ENCODE measurements around the gene SAMD10. TPM values are rescaled to one million over a fixed set of nuclear protein-coding genes. Genes with fewer than 3 reads are reported as not detected.
"Not testable (repeated sequence)": the region's sequence is repeated elsewhere in the genome, so short reads cannot be mapped to it uniquely, and the experiment has no call there.

SAMD10 gene
- total RNA-seq, 1 donor from 2014 or later = 9.5 TPM

- no peak overlapping the region for H3K4me3 ChIP-seq (ENCODE audit: low read depth, low read length)
- no peak for DNase-seq (ENCODE audit: low read depth)
- TF ChIP-seq CTCF (conservative IDR thresholded peaks at IDR 0.05; ENCODE audit: low read depth, low read length) = no peak
These were observed 44.1 kb upstream of the SAMD10 start for GRCh38 chr20:64023361-64024140.

GRCh38 chr20:64022671-64023360 is 43.4 kb upstream of the SAMD10 start:
- no peak overlapping the region for H3K4me3 ChIP-seq (ENCODE audit: low read depth, low read length)
- no peak for TF ChIP-seq CTCF (conservative IDR thresholded peaks at IDR 0.05; ENCODE audit: low read depth, low read length)
- no peak for DNase-seq (ENCODE audit: low read depth)

GRCh38 chr20:64021124-64021975 is 41.9 kb upstream of the SAMD10 start:
- no peak for DNase-seq (ENCODE audit: low read depth)
- no peak for TF ChIP-seq CTCF (conservative IDR thresholded peaks at IDR 0.05; ENCODE audit: low read depth, low read length)
- no peak overlapping the region for H3K4me3 ChIP-seq (ENCODE audit: low read depth, low read length)

- TF ChIP-seq CTCF (conservative IDR thresholded peaks at IDR 0.05; ENCODE audit: low read depth, low read length) = no peak
- no peak overlapping the region for H3K4me3 ChIP-seq (ENCODE audit: low read depth, low read length)
- DNase-seq (ENCODE audit: low read depth) = no peak
These were observed 36.2 kb upstream of the SAMD10 start for GRCh38 chr20:64015635-64016034.

- not testable (repeated sequence) for H3K4me3 ChIP-seq (ENCODE audit: low read depth, low read length); DNase-seq (ENCODE audit: low read depth)
These were observed 33.1 kb upstream of the SAMD10 start for GRCh38 chr20:64012385-64013154.

GRCh38 chr20:64011366-64011779 is 31.9 kb upstream of the SAMD10 start:
- H3K4me3 ChIP-seq (ENCODE audit: low read depth, low read length) = no peak overlapping the region
- no peak for TF ChIP-seq CTCF (conservative IDR thresholded peaks at IDR 0.05; ENCODE audit: low read depth, low read length)
- no peak for DNase-seq (ENCODE audit: low read depth)
